ENCODE measurements around the gene TTLL11. TPM values are rescaled to one million over a fixed set of nuclear protein-coding genes. Genes with fewer than 3 reads are reported as not detected.

The TTLL11 gene
- total and polyA plus RNA-seq, 2 of the 8 experiments (the other 6 are each of a cell fraction or from before 2014, with no cell fraction given): 0.56 to 0.80 TPM

DNA sequence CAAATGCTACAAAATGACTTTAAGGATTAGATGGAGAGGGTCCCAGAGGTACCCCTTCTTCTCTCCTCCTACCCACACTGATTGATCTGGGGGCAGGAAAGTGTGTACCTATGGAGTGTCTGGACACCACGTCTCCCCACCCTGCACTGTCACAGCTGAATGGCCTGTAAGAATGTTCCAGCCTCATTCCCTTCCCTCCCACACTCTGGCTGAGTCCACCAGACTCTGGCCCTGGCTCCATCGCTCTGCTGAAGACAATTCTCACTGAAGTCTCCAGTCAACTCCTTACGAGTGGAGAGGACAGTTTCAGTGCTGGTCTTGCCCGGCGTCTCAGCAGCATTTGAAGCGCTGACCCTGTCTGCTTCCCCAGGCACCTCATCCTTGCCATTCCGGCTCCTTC is 105.8 kb downstream of the TTLL11 start:
- POLR2A ChIA-PET (ENCODE audit: partially characterized antibody): no interaction called here

More for the DNA sequence above, 105.8 kb downstream of the TTLL11 start:
- Histone ChIP-seq H2BK5ac (ENCODE audit: low read depth, low read length) (no peak overlapping the region), H3K4me1 (replicated peaks in 1 of 4; ENCODE audit: control insufficient read depth in 3 of 4, insufficient read depth in 4 of 4, low read length in 3 of 4) (no peaks in the 10 kb centered on the region), H2BK20ac (ENCODE audit: low read length) (no peak overlapping the region), H3K9me3 (ENCODE audit: insufficient read depth in 2 of 2, low read depth in 1 of 2, low read length in 1 of 2) (no peaks in the 10 kb centered on the region), H4K5ac (ENCODE audit: insufficient read length, low read depth, low read length) (no peak overlapping the region), H3K23ac (ENCODE audit: insufficient read length) (no peak overlapping the region), H4K8ac (ENCODE audit: extremely low read depth, insufficient read depth, low read length) (no peak overlapping the region), H3K4me3 (ENCODE audit: extremely low read depth in 1 of 4, insufficient read depth in 2 of 4, low read depth in 3 of 4, low read length in 4 of 4) (no peak overlapping the region), H4K20me1 (replicated peaks in 1 of 2; ENCODE audit: control insufficient read depth in 1 of 2, insufficient read depth in 2 of 2, low read length in 2 of 2) (no peaks in the 10 kb centered on the region), H3K23me2 (ENCODE audit: low read depth, low read length) (no peaks in the 10 kb centered on the region), H3K4ac (replicated peaks; ENCODE audit: insufficient read length, low read depth, low read length) (no peak overlapping the region), H4K91ac (replicated peaks; ENCODE audit: insufficient read length, low read length) (no peak overlapping the region), H3K36me3 (ENCODE audit: control insufficient read depth in 2 of 4, insufficient read depth in 4 of 4, low read length in 3 of 4) (no peaks in the 10 kb centered on the region), H3K9ac (replicated peaks in 1 of 4; ENCODE audit: extremely low read depth in 1 of 4, low read depth in 3 of 4, low read length in 3 of 4) (no peak overlapping the region), H3K4me2 (ENCODE audit: insufficient read depth in 1 of 2, low read depth in 2 of 2, low read length in 2 of 2) (no peak overlapping the region), H3K18ac (ENCODE audit: extremely low read depth, low read length) (no peak overlapping the region), H2AK5ac (ENCODE audit: low read depth, low read length) (no peak overlapping the region), H2BK12ac (ENCODE audit: low read depth, low read length) (no peak overlapping the region), H3K79me2 (ENCODE audit: control insufficient read depth in 1 of 2, insufficient read depth in 2 of 2, low read length in 2 of 2) (no peaks in the 10 kb centered on the region), H3K14ac (ENCODE audit: insufficient read length) (no peak overlapping the region), H2BK15ac (ENCODE audit: low read length) (no peak overlapping the region), H3K56ac (replicated peaks; ENCODE audit: insufficient read length, low read depth, low read length) (no peak overlapping the region), H3K27me3 (replicated peaks in 1 of 4; ENCODE audit: control insufficient read depth in 3 of 4, extremely low read depth in 1 of 4, insufficient read depth in 3 of 4, low read length in 3 of 4) (no peaks in the 10 kb centered on the region; a peak in 2 of 7 replicates), H2AFZ (ENCODE audit: low read length) (no peak overlapping the region), H2BK120ac (replicated peaks; ENCODE audit: low read depth, low read length) (no peak overlapping the region), H3K79me1 (ENCODE audit: low read depth, low read length) (no peaks in the 10 kb centered on the region), H3K27ac (ENCODE audit: low read depth, low read length) (no peak overlapping the region)
- no peak for TF ChIP-seq CTBP2 (IDR thresholded peaks at IDR 0.05; ENCODE audit: borderline replicate concordance, insufficient read depth, insufficient read length, low read length)
- no peak for TF ChIP-seq SRF (IDR thresholded peaks at IDR 0.05; ENCODE audit: low read depth, low read length)
- TF ChIP-seq, protein P1, sequence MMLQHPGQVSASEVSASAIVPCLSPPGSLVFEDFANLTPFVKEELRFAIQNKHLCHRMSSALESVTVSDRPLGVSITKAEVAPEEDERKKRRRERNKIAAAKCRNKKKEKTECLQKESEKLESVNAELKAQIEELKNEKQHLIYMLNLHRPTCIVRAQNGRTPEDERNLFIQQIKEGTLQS (IDR thresholded peaks at IDR 0.05; ENCODE audit: insufficient read depth, low read depth, low read length): no peak
- no peak for TF ChIP-seq EP300 (IDR thresholded peaks at IDR 0.05; ENCODE audit: borderline replicate concordance in 1 of 2, low read depth in 2 of 2, low read length in 2 of 2)
- TF ChIP-seq, protein P2, sequence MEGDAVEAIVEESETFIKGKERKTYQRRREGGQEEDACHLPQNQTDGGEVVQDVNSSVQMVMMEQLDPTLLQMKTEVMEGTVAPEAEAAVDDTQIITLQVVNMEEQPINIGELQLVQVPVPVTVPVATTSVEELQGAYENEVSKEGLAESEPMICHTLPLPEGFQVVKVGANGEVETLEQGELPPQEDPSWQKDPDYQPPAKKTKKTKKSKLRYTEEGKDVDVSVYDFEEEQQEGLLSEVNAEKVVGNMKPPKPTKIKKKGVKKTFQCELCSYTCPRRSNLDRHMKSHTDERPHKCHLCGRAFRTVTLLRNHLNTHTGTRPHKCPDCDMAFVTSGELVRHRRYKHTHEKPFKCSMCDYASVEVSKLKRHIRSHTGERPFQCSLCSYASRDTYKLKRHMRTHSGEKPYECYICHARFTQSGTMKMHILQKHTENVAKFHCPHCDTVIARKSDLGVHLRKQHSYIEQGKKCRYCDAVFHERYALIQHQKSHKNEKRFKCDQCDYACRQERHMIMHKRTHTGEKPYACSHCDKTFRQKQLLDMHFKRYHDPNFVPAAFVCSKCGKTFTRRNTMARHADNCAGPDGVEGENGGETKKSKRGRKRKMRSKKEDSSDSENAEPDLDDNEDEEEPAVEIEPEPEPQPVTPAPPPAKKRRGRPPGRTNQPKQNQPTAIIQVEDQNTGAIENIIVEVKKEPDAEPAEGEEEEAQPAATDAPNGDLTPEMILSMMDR (IDR thresholded peaks at IDR 0.05; ENCODE audit: control extremely low read depth in 1 of 3, insufficient read depth in 1 of 3, low read depth in 1 of 3, low read length in 3 of 3): no peak
- no peak for TF ChIP-seq POLR2A (IDR thresholded peaks at IDR 0.05; ENCODE audit: control extremely low read depth in 1 of 2, low read depth in 2 of 2, low read length in 2 of 2)
- TF ChIP-seq BCL11A (IDR thresholded peaks at IDR 0.05; ENCODE audit: low read depth in 2 of 2, low read length in 2 of 2): no peak
- TF ChIP-seq KDM5A (IDR thresholded peaks at IDR 0.05; ENCODE audit: low read length): no peak
- no peak for TF ChIP-seq RAD21 (IDR thresholded peaks at IDR 0.05 in 1 of 2, conservative IDR thresholded peaks at IDR 0.05 in 1 of 2; ENCODE audit: low read depth in 2 of 2, low read length in 2 of 2)
- no peak for TF ChIP-seq SP2 (IDR thresholded peaks at IDR 0.05; ENCODE audit: low read length)
- TF ChIP-seq EZH2 (IDR thresholded peaks at IDR 0.05; ENCODE audit: low read depth, low read length, severe bottlenecking): no peak
- WGBS, 2 experiments (ENCODE audit: extremely low coverage in 1 of 2, insufficient coverage in 1 of 2, insufficient read length in 1 of 2, insufficient replicate concordance in 2 of 2, low coverage in 1 of 2, low lambda C conversion rate in 2 of 2, missing lambda C conversion rate in 1 of 2): 89% methylated on average over 7 of the region's 7 CpGs; no CpG with 5 or more reads in 1 of the 2 experiments
- CTCF ChIA-PET (ENCODE audit: partially characterized antibody): interaction anchor here (4.1 kb wide), 1 partner anchor 367 kb away, joined by 18 read pairs; no protein-coding TSS in a partner anchor
- FAIRE-seq: no peak
- DNase-seq (ENCODE audit: low read depth in 1 of 2, low spot score in 2 of 2): no peak

Measured in H1 (cell line).